ENCODE measurements around the gene CXCR4.
"Not testable (repeated sequence)": the region's sequence is repeated elsewhere in the genome, so short reads cannot be mapped to it uniquely, and the experiment has no call there.

The CXCR4 gene

GRCh38 chr2:136113209-136113971, 4.6 kb downstream of the CXCR4 start:
- H3K36me3 Mint-ChIP-seq (ENCODE audit: low read depth) = peaks cover 33% of the 10 kb centered on the region
- H3K27me3 Mint-ChIP-seq = no peaks in the 10 kb centered on the region
- H3K4me1 Mint-ChIP-seq (ENCODE audit: low read depth) = peaks cover 56% of the 10 kb centered on the region
- H3K4me3 Mint-ChIP-seq = peak overlapping the region; percentile 35
- H3K9me3 Mint-ChIP-seq = no peaks in the 10 kb centered on the region
- H3K27ac Mint-ChIP-seq = no peak overlapping the region

- H3K27ac Mint-ChIP-seq = peak overlapping the region; percentile 8
- H3K4me1 Mint-ChIP-seq (ENCODE audit: low read depth) = peaks cover 59% of the 10 kb centered on the region
- H3K36me3 Mint-ChIP-seq (ENCODE audit: low read depth) = peaks cover 33% of the 10 kb centered on the region
- H3K9me3 Mint-ChIP-seq = no peaks in the 10 kb centered on the region
- no peaks in the 10 kb centered on the region for H3K27me3 Mint-ChIP-seq
- H3K4me3 Mint-ChIP-seq = no peak overlapping the region
Measured at GRCh38 chr2:136112317-136113208, 5.4 kb downstream of the CXCR4 start.

- Mint-ChIP-seq H3K27ac (no peak overlapping the region), H3K27me3 (no peaks in the 10 kb centered on the region), H3K4me1 (ENCODE audit: low read depth) (peaks cover 63% of the 10 kb centered on the region), H3K36me3 (ENCODE audit: low read depth) (peaks cover 33% of the 10 kb centered on the region), H3K9me3 (no peaks in the 10 kb centered on the region), H3K4me3 (no peak overlapping the region)
Measured at GRCh38 chr2:136111711-136112110, 6.2 kb downstream of the CXCR4 start.

GRCh38 chr2:136110526-136110925, 7.4 kb downstream of the CXCR4 start:
- Mint-ChIP-seq H3K36me3 (ENCODE audit: low read depth) (peaks cover 26% of the 10 kb centered on the region), H3K4me1 (ENCODE audit: low read depth) (peaks cover 56% of the 10 kb centered on the region), H3K9me3 (no peaks in the 10 kb centered on the region), H3K27ac (peak overlapping the region; percentile 47), H3K27me3 (no peaks in the 10 kb centered on the region), H3K4me3 (no peak overlapping the region)

- H3K9me3 Mint-ChIP-seq = no peaks in the 10 kb centered on the region
- H3K27ac Mint-ChIP-seq = no peak overlapping the region
- peaks cover 36% of the 10 kb centered on the region for H3K4me1 Mint-ChIP-seq (ENCODE audit: low read depth)
Measured at GRCh38 chr2:136108463-136108862, 9.5 kb downstream of the CXCR4 start.

GRCh38 chr2:136107051-136108033, 10.6 kb downstream of the CXCR4 start:
- Mint-ChIP-seq H3K4me3 (no peak overlapping the region), H3K9me3 (no peaks in the 10 kb centered on the region), H3K36me3 (ENCODE audit: low read depth) (no peaks in the 10 kb centered on the region), H3K4me1 (ENCODE audit: low read depth) (peaks cover 25% of the 10 kb centered on the region), H3K27ac (no peak overlapping the region), H3K27me3 (no peaks in the 10 kb centered on the region)

More at GRCh38 chr2:136108463-136108862, 9.5 kb downstream of the CXCR4 start:
- peaks cover 6% of the 10 kb centered on the region for H3K36me3 Mint-ChIP-seq (ENCODE audit: low read depth)
- no peaks in the 10 kb centered on the region for H3K27me3 Mint-ChIP-seq
- H3K4me3 Mint-ChIP-seq = no peak overlapping the region

GRCh38 chr2:136106505-136106904, 11.4 kb downstream of the CXCR4 start:
- H3K27me3 Mint-ChIP-seq = no peaks in the 10 kb centered on the region
- no peaks in the 10 kb centered on the region for H3K9me3 Mint-ChIP-seq
- H3K4me3 Mint-ChIP-seq = no peak overlapping the region

GRCh38 chr2:136104977-136105376, 13.0 kb downstream of the CXCR4 start:
- Mint-ChIP-seq H3K4me1 (ENCODE audit: low read depth) (peaks cover 17% of the 10 kb centered on the region), H3K9me3 (peaks cover 4% of the 10 kb centered on the region), H3K36me3 (ENCODE audit: low read depth) (no peaks in the 10 kb centered on the region), H3K27me3 (no peaks in the 10 kb centered on the region), H3K4me3 (no peak overlapping the region), H3K27ac (no peak overlapping the region)

More at GRCh38 chr2:136106505-136106904, 11.4 kb downstream of the CXCR4 start:
- Mint-ChIP-seq H3K36me3 (ENCODE audit: low read depth) (no peaks in the 10 kb centered on the region), H3K27ac (no peak overlapping the region), H3K4me1 (ENCODE audit: low read depth) (peaks cover 18% of the 10 kb centered on the region)

- Mint-ChIP-seq H3K27me3 (no peaks in the 10 kb centered on the region), H3K4me1 (ENCODE audit: low read depth) (peaks cover 9% of the 10 kb centered on the region), H3K9me3 (peaks cover 4% of the 10 kb centered on the region), H3K4me3 (no peak overlapping the region), H3K27ac (no peak overlapping the region), H3K36me3 (ENCODE audit: low read depth) (no peaks in the 10 kb centered on the region)
Measured at GRCh38 chr2:136101042-136101441, 16.9 kb downstream of the CXCR4 start.

- Mint-ChIP-seq H3K27me3 (no peaks in the 10 kb centered on the region), H3K9me3 (peaks cover 4% of the 10 kb centered on the region), H3K4me3 (no peak overlapping the region), H3K36me3 (ENCODE audit: low read depth) (no peaks in the 10 kb centered on the region), H3K27ac (no peak overlapping the region), H3K4me1 (ENCODE audit: low read depth) (peaks cover 9% of the 10 kb centered on the region)
Measured at GRCh38 chr2:136098441-136098840, 19.5 kb downstream of the CXCR4 start.

- Mint-ChIP-seq H3K36me3 (ENCODE audit: low read depth) (no peaks in the 10 kb centered on the region), H3K27me3 (peaks cover 7% of the 10 kb centered on the region), H3K9me3 (no peaks in the 10 kb centered on the region), H3K4me3 (no peak overlapping the region), H3K27ac (no peak overlapping the region), H3K4me1 (ENCODE audit: low read depth) (peaks cover 11% of the 10 kb centered on the region)
Measured at GRCh38 chr2:136093583-136093982, 24.4 kb downstream of the CXCR4 start.

- no peak overlapping the region for H3K27ac Mint-ChIP-seq
- H3K4me1 Mint-ChIP-seq (ENCODE audit: low read depth) = peaks cover 16% of the 10 kb centered on the region
- H3K36me3 Mint-ChIP-seq (ENCODE audit: low read depth) = no peaks in the 10 kb centered on the region
- H3K9me3 Mint-ChIP-seq = no peaks in the 10 kb centered on the region
- no peak overlapping the region for H3K4me3 Mint-ChIP-seq
- H3K27me3 Mint-ChIP-seq = peaks cover 7% of the 10 kb centered on the region
Measured at GRCh38 chr2:136091899-136092298, 26.1 kb downstream of the CXCR4 start.

GRCh38 chr2:136087901-136088460, 30.0 kb downstream of the CXCR4 start:
- peaks cover 24% of the 10 kb centered on the region for H3K4me1 Mint-ChIP-seq (ENCODE audit: low read depth)
- not testable (repeated sequence) for H3K4me3 Mint-ChIP-seq; H3K36me3 Mint-ChIP-seq (ENCODE audit: low read depth); H3K27me3 Mint-ChIP-seq; H3K27ac Mint-ChIP-seq; H3K9me3 Mint-ChIP-seq
